SK-N-SH treated with all-trans-retinoic acid at 6 μM for 48 hours (cell line): ENCODE measurements around the gene ZBTB34.
"Not testable (repeated sequence)": the region's sequence is repeated elsewhere in the genome, so short reads cannot be mapped to it uniquely, and the experiment has no call there.

ENCODE experiments used
- ARNTL ChIP-seq: fragments of 450-650 bp; formaldehyde crosslinking; IDR thresholded peaks from 2 replicates; pipeline ENCODE4 v1.5.0; 2020; ENCODE audit warnings: low read depth, mild to moderate bottlenecking, moderate library complexity, borderline replicate concordance
- CSRNP3 ChIP-seq: fragments of 250-450 bp; sonication (Bioruptor Pico); IDR thresholded peaks from 2 replicates; pipeline ENCODE4 v1.5.1; 2021; ENCODE audit warnings: mild to moderate bottlenecking, moderate library complexity
- ESRRG ChIP-seq: fragments of 250-450 bp; sonication (Bioruptor Pico); IDR thresholded peaks from 2 replicates; pipeline ENCODE4 v1.6.1; 2021; ENCODE audit warnings: mild to moderate bottlenecking
- ISL1 ChIP-seq: fragments of 250-450 bp; sonication (Bioruptor Pico); IDR thresholded peaks from 2 replicates; pipeline ENCODE4 v2.1.2; 2022; ENCODE audit warnings: mild to moderate bottlenecking, moderate library complexity
- POU6F1 ChIP-seq: fragments of 250-450 bp; sonication (Bioruptor Pico); IDR thresholded peaks from 2 replicates; pipeline ENCODE4 v1.8.0; 2021; ENCODE audit warnings: low read depth, mild to moderate bottlenecking, moderate library complexity, borderline replicate concordance
- RARB ChIP-seq: fragments of 250-450 bp; sonication (Bioruptor Pico); IDR thresholded peaks from 2 replicates; pipeline ENCODE4 v1.8.0; 2021; ENCODE audit warnings: mild to moderate bottlenecking, moderate library complexity
- ZFP3 ChIP-seq: fragments of 250-450 bp; sonication (Bioruptor Pico); IDR thresholded peaks from 2 replicates; pipeline ENCODE4 v1.5.0; 2020; ENCODE audit warnings: mild to moderate bottlenecking, moderate library complexity
- ZFP30 ChIP-seq: fragments of 450-650 bp; formaldehyde crosslinking; IDR thresholded peaks from 2 replicates; pipeline ENCODE4 v1.5.0; 2022; ENCODE audit warnings: mild to moderate bottlenecking, moderate library complexity

- TF ChIP-seq ESRRG (CRISPR knock-in tag); POU6F1; CSRNP3 (CRISPR knock-in tag); ZFP3 (CRISPR knock-in tag); ISL1; ZFP30 (CRISPR knock-in tag); RARB (CRISPR knock-in tag); ARNTL: not testable (repeated sequence)
Measured at GRCh38 chr9:126817615-126818014, 42.8 kb upstream of the ZBTB34 start.
